Urothelium cell line (cell line): ENCODE measurements around the gene OPA1.

ENCODE experiments used
- DNase-seq: peaks from one replicate; pipeline ENCODE4 v3.0.0; 2011; ENCODE audit warnings: low spot score, mixed read lengths
- FAIRE-seq: peaks from 2 replicates; lab custom pipeline; 2011; peaks lifted over from hg19 to GRCh38; lab: Jason Lieb, UNC

Gene OPA1

GRCh38 chr3:193731656-193732055, 138.6 kb downstream of the OPA1 start:
- no peak for FAIRE-seq

GRCh38 chr3:193732391-193732790, 139.4 kb downstream of the OPA1 start:
- DNase-seq = peak; percentile 32
- no peak for FAIRE-seq

More at GRCh38 chr3:193731656-193732055, 138.6 kb downstream of the OPA1 start:
- no peak for DNase-seq

GRCh38 chr3:193732827-193733226, 139.8 kb downstream of the OPA1 start:
- no peak for DNase-seq
- FAIRE-seq = no peak

GRCh38 chr3:193734737-193735366, 141.8 kb downstream of the OPA1 start:
- FAIRE-seq (no peak), DNase-seq (no peak)

- DNase-seq (no peak), FAIRE-seq (no peak)
Observed at GRCh38 chr3:193735850-193736249, 142.8 kb downstream of the OPA1 start.

GRCh38 chr3:193736616-193737015, 143.6 kb downstream of the OPA1 start:
- no peak for FAIRE-seq
- DNase-seq = no peak

- DNase-seq (no peak), FAIRE-seq (no peak)
Observed at GRCh38 chr3:193737191-193737751, 144.3 kb downstream of the OPA1 start.

GRCh38 chr3:193742628-193743027, 149.6 kb downstream of the OPA1 start:
- DNase-seq = no peak
- no peak for FAIRE-seq

- FAIRE-seq (no peak), DNase-seq (no peak)
Observed at GRCh38 chr3:193743702-193744047, 150.7 kb downstream of the OPA1 start.

GRCh38 chr3:193744048-193744821, 151.2 kb downstream of the OPA1 start:
- DNase-seq = no peak
- no peak for FAIRE-seq

- no peak for DNase-seq
- no peak for FAIRE-seq
Observed at GRCh38 chr3:193744822-193745684, 152.0 kb downstream of the OPA1 start.

GRCh38 chr3:193746832-193747231, 153.8 kb downstream of the OPA1 start:
- DNase-seq = no peak
- no peak for FAIRE-seq
